Mesendoderm (in vitro differentiated cells): ENCODE results near the gene FXYD7.
"Not testable (repeated sequence)": the region's sequence is repeated elsewhere in the genome, so short reads cannot be mapped to it uniquely, and the experiment has no call there.

Experiments used
- DNase-seq: peaks from one replicate; pipeline ENCODE4 v3.0.0; 2013
- H2AK5ac ChIP-seq: 2 replicates; pipeline ENCODE4 v1.6.1; 2013; ENCODE audit warnings: low read length, inconsistent platforms
- H2BK120ac ChIP-seq: 2 replicates; pipeline ENCODE4 v1.6.1; 2013; ENCODE audit warnings: low read depth, mild to moderate bottlenecking, low read length, moderate library complexity, mixed read lengths
- H2BK15ac ChIP-seq: replicated peaks from 2 replicates; pipeline ENCODE4 v1.6.1; 2013; ENCODE audit warnings: low read depth, mild to moderate bottlenecking, moderate library complexity
- H2BK5ac ChIP-seq: 2 replicates; pipeline ENCODE4 v1.6.1; 2013; ENCODE audit warnings: low read length, inconsistent platforms
- H3K18ac ChIP-seq: 2 replicates; pipeline ENCODE4 v1.6.1; 2013; ENCODE audit warnings: mild to moderate bottlenecking, low read length, mixed read lengths
- H3K23ac ChIP-seq: one replicate; pipeline ENCODE4 v1.6.1; 2013; ENCODE audit warnings: low read length
- H3K27ac ChIP-seq: 2 replicates; pipeline ENCODE4 v1.5.1; 2013; ENCODE audit warnings: low read depth, mild to moderate bottlenecking, inconsistent platforms, low read length, moderate library complexity
- H3K27me3 ChIP-seq: 2 replicates; pipeline ENCODE4 v1.6.1; 2013; ENCODE audit warnings: low read length, control low read depth, mild to moderate bottlenecking, inconsistent platforms; ENCODE audit not compliant: insufficient read depth, poor library complexity
- H3K36me3 ChIP-seq: 2 replicates; pipeline ENCODE4 v1.6.1; 2013; ENCODE audit warnings: low read length, inconsistent platforms; ENCODE audit not compliant: control insufficient read depth, insufficient read depth
- H3K4ac ChIP-seq: one replicate; pipeline ENCODE4 v1.6.1; 2013; ENCODE audit warnings: low read depth, mild to moderate bottlenecking, low read length, moderate library complexity
- H3K4me1 ChIP-seq: 2 replicates; pipeline ENCODE4 v1.6.1; 2013; ENCODE audit warnings: low read depth, low read length, inconsistent platforms; ENCODE audit not compliant: control insufficient read depth
- H3K4me2 ChIP-seq: 2 replicates; pipeline ENCODE4 v1.6.1; 2013; ENCODE audit warnings: low read length
- H3K4me3 ChIP-seq: 2 replicates; pipeline ENCODE4 v1.5.1; 2013; ENCODE audit warnings: mild to moderate bottlenecking, low read length
- H3K56ac ChIP-seq: one replicate; pipeline ENCODE4 v1.6.1; 2013; ENCODE audit warnings: low read length
- H3K79me1 ChIP-seq: 2 replicates; pipeline ENCODE4 v1.6.1; 2013; ENCODE audit warnings: low read length, inconsistent platforms
- H3K79me2 ChIP-seq: 2 replicates; pipeline ENCODE4 v1.6.1; 2013; ENCODE audit warnings: mild to moderate bottlenecking, low read length; ENCODE audit not compliant: control insufficient read depth, insufficient read depth
- H3K9ac ChIP-seq: 2 replicates; pipeline ENCODE4 v1.6.1; 2013; ENCODE audit warnings: low read length, inconsistent platforms
- H4K5ac ChIP-seq: one replicate; pipeline ENCODE4 v1.6.1; 2013; ENCODE audit warnings: low read length
- H4K8ac ChIP-seq: one replicate; pipeline ENCODE4 v1.6.1; 2013; ENCODE audit warnings: low read depth, mild to moderate bottlenecking, control low read depth, low read length, moderate library complexity
- WGBS: extraction: QIAGEN DNeasy Blood & Tissue Kit; methylation state at CpG from one replicate; pipeline ENCODE4 v1.1.7; 2013; ENCODE audit warnings: low lambda C conversion rate, missing lambda C conversion rate; ENCODE audit not compliant: insufficient coverage; ENCODE audit errors: extremely low coverage; 5-methylcytosine and 5-hydroxymethylcytosine counted together

The FXYD7 gene

GRCh38 chr19:35125749-35126623 lies 17.1 kb upstream of the FXYD7 start:
- Histone ChIP-seq H2BK5ac (no peak overlapping the region), H3K36me3 (no peaks in the 10 kb centered on the region), H3K79me2 (no peaks in the 10 kb centered on the region), H2BK15ac (no peak overlapping the region), H2BK120ac (no peak overlapping the region), H4K5ac (no peak overlapping the region), H3K4ac (no peak overlapping the region), H3K56ac (no peak overlapping the region), H3K27me3 (no peaks in the 10 kb centered on the region), H3K27ac (no peak overlapping the region), H3K4me2 (no peak overlapping the region), H3K4me1 (peaks cover 3% of the 10 kb centered on the region), H3K79me1 (no peaks in the 10 kb centered on the region), H3K18ac (no peak overlapping the region), H3K23ac (no peak overlapping the region), H4K8ac (no peak overlapping the region), H3K4me3 (no peak overlapping the region), H2AK5ac (no peak overlapping the region), H3K9ac (no peak overlapping the region)
- DNase-seq, result no peak
- WGBS, result no CpG with 5 or more reads among the region's 35 CpGs

DNA sequence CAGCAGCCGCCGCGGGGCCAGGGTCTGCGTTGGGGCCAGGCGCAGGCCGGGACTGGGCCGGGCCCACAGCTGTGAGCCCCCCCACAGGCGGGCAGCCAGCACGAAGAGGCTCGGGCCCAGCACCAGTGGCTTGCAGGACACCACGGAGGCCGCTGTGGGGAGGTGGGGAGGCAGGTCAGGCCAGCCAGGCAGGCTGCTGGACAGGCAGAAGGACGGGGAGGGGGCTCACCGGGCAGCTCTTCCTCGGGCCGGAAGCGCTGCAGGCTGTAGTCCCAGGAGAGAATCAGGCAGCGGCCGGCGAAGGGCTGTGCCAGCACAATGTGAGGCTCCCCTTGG lies 16.5 kb upstream of the FXYD7 start:
- no peak for DNase-seq
- Histone ChIP-seq H3K27ac (no peak overlapping the region), H3K4me2 (no peak overlapping the region), H2BK15ac (no peak overlapping the region), H2BK5ac (no peak overlapping the region), H3K27me3 (no peaks in the 10 kb centered on the region), H3K9ac (no peak overlapping the region), H4K8ac (no peak overlapping the region), H3K18ac (no peak overlapping the region), H3K23ac (no peak overlapping the region), H2BK120ac (no peak overlapping the region), H3K56ac (no peak overlapping the region), H2AK5ac (no peak overlapping the region), H3K4me3 (no peak overlapping the region), H3K4ac (no peak overlapping the region), H3K4me1 (peaks cover 3% of the 10 kb centered on the region), H3K36me3 (no peaks in the 10 kb centered on the region), H4K5ac (no peak overlapping the region), H3K79me1 (no peaks in the 10 kb centered on the region), H3K79me2 (no peaks in the 10 kb centered on the region)
- WGBS, result no CpG with 5 or more reads among the region's 20 CpGs

- WGBS, result no CpG with 5 or more reads among the region's 7 CpGs
- Histone ChIP-seq H2AK5ac (no peak overlapping the region), H3K79me2 (no peaks in the 10 kb centered on the region), H2BK5ac (no peak overlapping the region), H3K18ac (no peak overlapping the region), H3K4ac (no peak overlapping the region), H3K56ac (no peak overlapping the region), H4K5ac (no peak overlapping the region), H3K79me1 (no peaks in the 10 kb centered on the region), H3K4me3 (no peak overlapping the region), H3K27ac (no peak overlapping the region), H2BK120ac (no peak overlapping the region), H3K4me2 (no peak overlapping the region), H4K8ac (no peak overlapping the region), H2BK15ac (no peak overlapping the region), H3K23ac (no peak overlapping the region), H3K27me3 (no peaks in the 10 kb centered on the region), H3K36me3 (no peaks in the 10 kb centered on the region), H3K9ac (no peak overlapping the region), H3K4me1 (peaks cover 2% of the 10 kb centered on the region)
- no peak for DNase-seq
Measured at GRCh38 chr19:35127871-35128270, 15.2 kb upstream of the FXYD7 start.

GRCh38 chr19:35128398-35129057 lies 14.5 kb upstream of the FXYD7 start:
- H2BK15ac ChIP-seq, result no peak overlapping the region
- no peaks in the 10 kb centered on the region for H3K79me1 ChIP-seq
- H2BK120ac ChIP-seq, result no peak overlapping the region
- WGBS, result no CpG with 5 or more reads among the region's 9 CpGs
- H3K23ac ChIP-seq, result no peak overlapping the region
- no peaks in the 10 kb centered on the region for H3K79me2 ChIP-seq
- no peaks in the 10 kb centered on the region for H3K4me1 ChIP-seq
- no peaks in the 10 kb centered on the region for H3K36me3 ChIP-seq
- no peak overlapping the region for H2BK5ac ChIP-seq
- H3K56ac ChIP-seq, result no peak overlapping the region
- DNase-seq, result no peak
- no peak overlapping the region for H3K4ac ChIP-seq
- no peak overlapping the region for H3K27ac ChIP-seq
- H3K4me3 ChIP-seq, result no peak overlapping the region
- no peak overlapping the region for H3K4me2 ChIP-seq
- no peak overlapping the region for H4K5ac ChIP-seq
- no peaks in the 10 kb centered on the region for H3K27me3 ChIP-seq
- no peak overlapping the region for H3K18ac ChIP-seq
- H4K8ac ChIP-seq, result no peak overlapping the region
- H3K9ac ChIP-seq, result no peak overlapping the region
- H2AK5ac ChIP-seq, result no peak overlapping the region

DNA sequence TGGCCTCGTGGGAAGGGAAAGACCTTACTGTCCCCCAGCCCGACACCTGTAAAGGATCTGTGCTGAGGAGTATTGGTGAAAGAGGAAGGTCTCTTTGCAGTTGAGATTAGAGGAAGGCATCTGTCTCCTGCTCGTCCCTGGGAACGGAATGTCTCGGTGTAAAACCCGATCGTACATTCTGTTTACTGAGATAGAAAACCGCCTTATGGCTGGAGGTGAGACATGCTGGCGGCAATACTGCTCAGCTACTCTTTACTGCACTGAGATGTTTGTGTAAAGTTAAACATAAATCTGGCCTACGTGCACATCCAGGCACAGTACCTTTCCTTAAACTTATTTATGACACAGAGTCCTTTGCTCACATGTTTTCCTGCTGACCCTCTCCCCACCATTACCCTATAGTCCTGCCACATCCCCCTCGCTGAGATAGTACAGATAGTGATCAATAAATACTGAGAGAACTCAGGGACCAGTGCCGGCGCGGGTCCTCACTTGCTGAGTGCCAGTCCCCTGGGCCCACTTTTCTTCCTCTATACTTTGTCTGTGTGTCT lies 13.3 kb upstream of the FXYD7 start:
- DNase-seq, H3K36me3 ChIP-seq, H2BK120ac ChIP-seq, H3K56ac ChIP-seq, H3K23ac ChIP-seq, H3K27me3 ChIP-seq, H4K8ac ChIP-seq, H2BK5ac ChIP-seq, H3K4ac ChIP-seq, H3K27ac ChIP-seq, H3K79me1 ChIP-seq, H3K4me1 ChIP-seq, H4K5ac ChIP-seq, H3K9ac ChIP-seq, H2BK15ac ChIP-seq, H3K18ac ChIP-seq, H3K79me2 ChIP-seq, H3K4me3 ChIP-seq, H2AK5ac ChIP-seq, H3K4me2 ChIP-seq: not testable (repeated sequence)
- WGBS, result no CpG with 5 or more reads among the region's 14 CpGs
